SK-N-SH treated with all-trans-retinoic acid at 6 μM for 48 hours (cell line): ENCODE data around the gene FRAT2.

Experiments used
- ATAC-seq: fragments of 200-7000 bp; cut with Tn5 transposase; 3 replicates; pipeline ENCODE4 v1.9.1; 2020; ENCODE audit warnings: mild to moderate bottlenecking, moderate library complexity
- BACH2 ChIP-seq: fragments of 250-450 bp; sonication (Bioruptor Pico); IDR thresholded peaks from 2 replicates; pipeline ENCODE4 v1.9.0; 2021; ENCODE audit warnings: mild to moderate bottlenecking, borderline replicate concordance
- CREB5 ChIP-seq: fragments of 250-450 bp; sonication (Bioruptor Pico); IDR thresholded peaks from 2 replicates; pipeline ENCODE4 v1.5.1; 2020; ENCODE audit warnings: low read depth, mild to moderate bottlenecking, moderate library complexity
- CSDC2 ChIP-seq: fragments of 250-450 bp; sonication (Bioruptor Pico); IDR thresholded peaks from 2 replicates; pipeline ENCODE4 v1.5.0; 2020; ENCODE audit warnings: mild to moderate bottlenecking, moderate library complexity
- CSRNP3 ChIP-seq: fragments of 250-450 bp; sonication (Bioruptor Pico); IDR thresholded peaks from 2 replicates; pipeline ENCODE4 v1.5.1; 2021; ENCODE audit warnings: mild to moderate bottlenecking, moderate library complexity
- ESRRG ChIP-seq: fragments of 250-450 bp; sonication (Bioruptor Pico); IDR thresholded peaks from 2 replicates; pipeline ENCODE4 v1.6.1; 2021; ENCODE audit warnings: mild to moderate bottlenecking
- ISL1 ChIP-seq: fragments of 250-450 bp; sonication (Bioruptor Pico); IDR thresholded peaks from 2 replicates; pipeline ENCODE4 v2.1.2; 2022; ENCODE audit warnings: mild to moderate bottlenecking, moderate library complexity
- OSR1 ChIP-seq: fragments of 250-450 bp; sonication (Bioruptor Pico); IDR thresholded peaks from 2 replicates; pipeline ENCODE4 v1.8.0; 2022; ENCODE audit warnings: moderate library complexity, mild to moderate bottlenecking, inconsistent platforms
- PATZ1 ChIP-seq: fragments of 250-450 bp; sonication (Bioruptor Pico); IDR thresholded peaks from 2 replicates; pipeline ENCODE4 v1.8.0; 2020; ENCODE audit warnings: mild to moderate bottlenecking, moderate library complexity, borderline replicate concordance
- POU6F1 ChIP-seq: fragments of 250-450 bp; sonication (Bioruptor Pico); IDR thresholded peaks from 2 replicates; pipeline ENCODE4 v1.8.0; 2021; ENCODE audit warnings: low read depth, mild to moderate bottlenecking, moderate library complexity, borderline replicate concordance
- PPARA ChIP-seq: fragments of 250-450 bp; sonication (Bioruptor Pico); IDR thresholded peaks from 2 replicates; pipeline ENCODE4 v1.5.0; 2020; ENCODE audit warnings: mild to moderate bottlenecking, borderline replicate concordance
- RARB ChIP-seq: fragments of 250-450 bp; sonication (Bioruptor Pico); IDR thresholded peaks from 2 replicates; pipeline ENCODE4 v1.8.0; 2021; ENCODE audit warnings: mild to moderate bottlenecking, moderate library complexity
- SNAI2 ChIP-seq: fragments of 250-450 bp; sonication (Bioruptor Pico); IDR thresholded peaks from 2 replicates; pipeline ENCODE4 v1.5.0; 2020; ENCODE audit warnings: mild to moderate bottlenecking, moderate library complexity
- TCF4 ChIP-seq: fragments of 250-450 bp; sonication (Bioruptor Pico); IDR thresholded peaks from 2 replicates; pipeline ENCODE4 v1.8.0; 2021; ENCODE audit warnings: mild to moderate bottlenecking, moderate library complexity, borderline replicate concordance
- TOX ChIP-seq: fragments of 250-450 bp; sonication (Bioruptor Pico); IDR thresholded peaks from 2 replicates; pipeline ENCODE4 v1.8.0; 2021; ENCODE audit warnings: mild to moderate bottlenecking, moderate library complexity, borderline replicate concordance
- TSHZ2 ChIP-seq: fragments of 250-450 bp; sonication (Bioruptor Pico); IDR thresholded peaks from 2 replicates; pipeline ENCODE4 v1.5.0; 2020; ENCODE audit warnings: mild to moderate bottlenecking, moderate library complexity
- ZC3H10 ChIP-seq: fragments of 250-450 bp; sonication (Bioruptor Pico); IDR thresholded peaks from 2 replicates; pipeline ENCODE4 v1.5.1; 2021; ENCODE audit warnings: mild to moderate bottlenecking, moderate library complexity
- ZFP3 ChIP-seq: fragments of 250-450 bp; sonication (Bioruptor Pico); IDR thresholded peaks from 2 replicates; pipeline ENCODE4 v1.5.0; 2020; ENCODE audit warnings: mild to moderate bottlenecking, moderate library complexity
- ZFP30 ChIP-seq: fragments of 450-650 bp; formaldehyde crosslinking; IDR thresholded peaks from 2 replicates; pipeline ENCODE4 v1.5.0; 2022; ENCODE audit warnings: mild to moderate bottlenecking, moderate library complexity
- ZNF70 ChIP-seq: fragments of 450-650 bp; formaldehyde crosslinking; IDR thresholded peaks from 2 replicates; pipeline ENCODE4 v1.5.0; 2020; ENCODE audit warnings: mild to moderate bottlenecking, moderate library complexity
- ZNF8 ChIP-seq: fragments of 450-650 bp; formaldehyde crosslinking; IDR thresholded peaks from 2 replicates; pipeline ENCODE4 v1.5.0; 2020; ENCODE audit warnings: mild to moderate bottlenecking, moderate library complexity

FRAT2 gene

GRCh38 chr10:97331153-97331703 is 3.3 kb downstream of the FRAT2 start:
- TF ChIP-seq TSHZ2 (CRISPR knock-in tag): no peak
- TF ChIP-seq CSDC2 (CRISPR knock-in tag): no peak
- no peak for TF ChIP-seq ESRRG (CRISPR knock-in tag)
- no peak for TF ChIP-seq CREB5 (CRISPR knock-in tag)
- no peak for TF ChIP-seq CSRNP3 (CRISPR knock-in tag)
- TF ChIP-seq ISL1 (CRISPR knock-in tag): no peak
- no peak for TF ChIP-seq ZFP30
- TF ChIP-seq PPARA: no peak
- TF ChIP-seq ZNF70 (CRISPR knock-in tag): no peak
- no peak for TF ChIP-seq TOX (CRISPR knock-in tag)
- no peak for TF ChIP-seq PATZ1 (CRISPR knock-in tag)
- TF ChIP-seq ZFP3 (CRISPR knock-in tag): no peak
- no peak for TF ChIP-seq POU6F1
- no peak for TF ChIP-seq BACH2 (CRISPR knock-in tag)
- no peak for TF ChIP-seq TCF4 (CRISPR knock-in tag)
- TF ChIP-seq SNAI2: no peak
- TF ChIP-seq RARB (CRISPR knock-in tag): no peak
- no peak for TF ChIP-seq ZC3H10
- TF ChIP-seq ZNF8 (CRISPR knock-in tag): no peak
- no peak for ATAC-seq

GRCh38 chr10:97329766-97330165 is 4.8 kb downstream of the FRAT2 start:
- TF ChIP-seq ESRRG (CRISPR knock-in tag): no peak
- TF ChIP-seq ZNF70 (CRISPR knock-in tag): no peak
- no peak for TF ChIP-seq RARB (CRISPR knock-in tag)
- TF ChIP-seq OSR1 (CRISPR knock-in tag): no peak
- TF ChIP-seq ZNF8 (CRISPR knock-in tag): no peak
- no peak for TF ChIP-seq SNAI2
- TF ChIP-seq, all 23 proteins: peak for 0
- no peak for ATAC-seq

- ATAC-seq: no peak; the same call in 1 of the 3 replicates
- TF ChIP-seq ESRRG (CRISPR knock-in tag) (no peak), ISL1 (CRISPR knock-in tag) (peak; percentile 86), CSRNP3 (CRISPR knock-in tag) (no peak)
Measured at GRCh38 chr10:97328646-97329453, 5.7 kb downstream of the FRAT2 start.
